GM23248 (cell line): ENCODE measurements around the gene HSPB3.

ENCODE experiments used
- EZH2 ChIP-seq: fragments of 200-600 bp; sonication (generic); IDR thresholded peaks from 2 replicates; pipeline ENCODE4 v1.6.1; 2018; ENCODE audit warnings: antibody characterized with exemption, mild to moderate bottlenecking; ENCODE audit not compliant: insufficient read depth, poor library complexity, severe bottlenecking
- EZH2phosphoT487 ChIP-seq: fragments of 200-600 bp; sonication (generic); IDR thresholded peaks from 2 replicates; pipeline ENCODE4 v1.6.1; 2018; ENCODE audit warnings: antibody characterized with exemption, moderate library complexity, mild to moderate bottlenecking, low read depth; ENCODE audit not compliant: insufficient read depth

DNA sequence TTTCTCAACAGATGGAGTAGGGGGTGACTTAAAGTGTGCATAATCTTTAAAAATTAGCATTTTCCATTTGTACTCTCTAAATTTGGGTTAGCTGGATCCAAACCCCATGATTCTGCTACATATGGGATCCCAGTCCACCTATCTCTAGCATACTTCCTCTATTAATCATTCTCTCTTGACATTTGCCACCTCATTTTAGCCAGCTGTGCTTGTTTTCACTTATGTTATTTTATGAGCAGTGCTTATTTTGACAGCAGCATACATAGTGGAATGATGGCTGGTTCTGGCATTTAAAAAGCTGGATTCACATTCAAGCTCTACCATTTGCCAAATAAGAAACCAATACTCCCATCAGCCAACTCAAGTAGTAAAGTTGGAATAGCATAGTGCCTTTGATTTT lies 39.5 kb downstream of the HSPB3 start:
- TF ChIP-seq EZH2phosphoT487 (no peak), EZH2 (no peak)
